K562 (cell line): ENCODE data around the gene TXN2. TPM values are rescaled to one million over a fixed set of nuclear protein-coding genes. Genes with fewer than 3 reads are reported as not detected.
A peak's percentile ranks its signal among the peaks of the same experiment; 100 is the strongest.

Experiments used
- ASH1L ChIP-seq: fragments of 450-650 bp; IDR thresholded peaks from 2 replicates; pipeline ENCODE4 v1.6.1; 2018; ENCODE audit warnings: borderline replicate concordance, mild to moderate bottlenecking, low read depth; ENCODE audit not compliant: partially characterized antibody
- CBFA2T3 ChIP-seq: fragments of 450-650 bp; IDR thresholded peaks from 2 replicates; pipeline ENCODE4 v1.6.1; 2017
- CBX2 ChIP-seq: fragments of 200-600 bp; sonication (generic); IDR thresholded peaks from one replicate; pipeline ENCODE4 v1.6.1; 2012; ENCODE audit warnings: mild to moderate bottlenecking, low read length, inconsistent platforms; ENCODE audit not compliant: insufficient read depth, poor library complexity, severe bottlenecking
- CEBPZ ChIP-seq: fragments of 150-350 bp; IDR thresholded peaks from 2 replicates; pipeline ENCODE4 v1.6.1; 2014; ENCODE audit warnings: low read depth, mild to moderate bottlenecking, low read length, borderline replicate concordance
- EP300 ChIP-seq: IDR thresholded peaks from 2 replicates; pipeline ENCODE4 v1.6.1; 2012; ENCODE audit warnings: low read length, improper control_type of control experiment
- EP400 ChIP-seq: fragments of 450-650 bp; IDR thresholded peaks from 2 replicates; pipeline ENCODE4 v1.6.1; 2017; ENCODE audit warnings: antibody characterized with exemption, mild to moderate bottlenecking, moderate library complexity
- FOXA3 ChIP-seq, 2 experiments: fragments of 450-650 bp in 1 of 2; sonication (generic) in 1 of 2; formaldehyde crosslinking; IDR thresholded peaks in 1 of 2; conservative IDR thresholded peaks in 1 of 2; 2 replicates each; pipeline versions ENCODE4 v1.4.0 to v1.8.0; 2020 to 2022; ENCODE audit warnings: mild to moderate bottlenecking in 2 of 2, missing genetic modification reagents in 1 of 2
- HIVEP1 ChIP-seq: fragments of 250-450 bp; sonication (Bioruptor Pico); IDR thresholded peaks from 2 replicates; pipeline ENCODE4 v1.4.0; 2020; ENCODE audit warnings: mild to moderate bottlenecking
- LARP7 ChIP-seq: fragments of 450-650 bp; IDR thresholded peaks from 2 replicates; pipeline ENCODE4 v1.6.1; 2016
- MYBL2 ChIP-seq, 2 experiments: fragments of 450-650 bp in 1 of 2; sonication (generic) in 1 of 2; formaldehyde crosslinking in 1 of 2; IDR thresholded peaks; 2 replicates each; pipeline versions ENCODE4 v1.6.1 to v1.8.1; 2017 to 2022; ENCODE audit warnings: borderline replicate concordance in 1 of 2, inconsistent platforms in 1 of 2, low read depth in 1 of 2, mild to moderate bottlenecking in 1 of 2, missing genetic modification reagents in 1 of 2, moderate library complexity in 1 of 2
- POU5F1 ChIP-seq: fragments of 150-350 bp; IDR thresholded peaks from 2 replicates; pipeline ENCODE4 v1.6.1; 2014; ENCODE audit warnings: borderline replicate concordance, low read length, low read depth, mild to moderate bottlenecking; ENCODE audit not compliant: partially characterized antibody
- RBM25 ChIP-seq: fragments of 200-400 bp; formaldehyde crosslinking; IDR thresholded peaks from 2 replicates; pipeline ENCODE4 v1.6.1; 2018; ENCODE audit warnings: low read length, low read depth, moderate library complexity; ENCODE audit not compliant: severe bottlenecking
- TCF7 ChIP-seq: sonication (generic); IDR thresholded peaks from 2 replicates; pipeline ENCODE4 v1.6.1; 2016; ENCODE audit warnings: antibody characterized with exemption, borderline replicate concordance
- TEAD1 ChIP-seq, 2 experiments: fragments of 450-650 bp in 1 of 2; sonication (generic) in 1 of 2; formaldehyde crosslinking; IDR thresholded peaks; 2 replicates each; pipeline versions ENCODE4 v1.4.0 to v1.8.0; 2020 to 2022; ENCODE audit warnings: mild to moderate bottlenecking in 2 of 2, missing genetic modification reagents in 1 of 2
- ZEB2 ChIP-seq: fragments of 450-650 bp; IDR thresholded peaks from 2 replicates; pipeline ENCODE4 v1.6.1; 2016
- ZHX1 ChIP-seq: fragments of 150-350 bp; conservative IDR thresholded peaks from 2 replicates; pipeline ENCODE4 v1.6.1; 2014; ENCODE audit warnings: low read length
- ZNF133 ChIP-seq: fragments of 250-450 bp; sonication (Bioruptor Pico); IDR thresholded peaks from 2 replicates; pipeline ENCODE4 v1.4.0; 2020; ENCODE audit warnings: mild to moderate bottlenecking
- ZNF140 ChIP-seq: fragments of 250-450 bp; sonication (Bioruptor Pico); IDR thresholded peaks from 2 replicates; pipeline ENCODE4 v1.8.0; 2021; ENCODE audit warnings: moderate library complexity, mild to moderate bottlenecking, inconsistent platforms
- ZNF175 ChIP-seq: fragments of 200-800 bp; sonication (Bioruptor generic); IDR thresholded peaks from 2 replicates; pipeline ENCODE4 v1.6.1; 2016; ENCODE audit warnings: low read depth, mild to moderate bottlenecking, missing genetic modification characterization, missing compliant biosample characterization
- ZNF3 ChIP-seq: fragments of 250-450 bp; sonication (Bioruptor Pico); IDR thresholded peaks from 2 replicates; pipeline ENCODE4 v1.5.0; 2021; ENCODE audit warnings: mild to moderate bottlenecking, moderate library complexity
- ZNF41 ChIP-seq: fragments of 250-450 bp; sonication (Bioruptor Pico); conservative IDR thresholded peaks from 2 replicates; pipeline ENCODE4 v1.4.0; 2020; ENCODE audit warnings: mild to moderate bottlenecking
- ZNF707 ChIP-seq: fragments of 250-450 bp; sonication (Bioruptor Pico); conservative IDR thresholded peaks from 2 replicates; pipeline ENCODE4 v1.8.0; 2022; ENCODE audit warnings: inconsistent platforms, mild to moderate bottlenecking, moderate library complexity
- ZSCAN32 ChIP-seq: fragments of 450-650 bp; formaldehyde crosslinking; IDR thresholded peaks from 2 replicates; pipeline ENCODE4 v1.4.0; 2020; ENCODE audit warnings: mild to moderate bottlenecking, moderate library complexity
- polyA plus RNA-seq, 8 experiments: library from polyadenylated mRNA; depleted of rRNA in 4 of 8; stranded (reverse) in 5 of 8; unstranded in 3 of 8; fragments of >200 nt; fragmentation: Nextera tagmentation in 2 of 8; fragmentation: Illumina TruSeq in 1 of 8; extraction: Ambion mirVana in 2 of 8; extraction: Trizol in 1 of 8; gene quantifications; 2 replicates each; pipeline versions ENCODE4 v1.2.1 to v1.2.3, GENCODE V29; 2011 to 2014; ENCODE audit warnings: inconsistent platforms in 1 of 8, missing spikeins in 1 of 8
- total RNA-seq, 7 experiments: library from RNA; depleted of rRNA in 6 of 7; stranded (reverse); fragments of >200 nt in 6 of 7; fragmentation: Illumina TruSeq in 2 of 7; extraction: Trizol in 2 of 7; gene quantifications; 2 replicates each; pipeline versions ENCODE4 v1.2.1 to v1.2.3, GENCODE V29; 2011 to 2021; ENCODE audit warnings: low replicate concordance in 1 of 7

TXN2 gene
- total and polyA plus RNA-seq, 9 of the 15 experiments (the other 6 are each of a cell fraction or from before 2014, with no cell fraction given), result 48.5 to 399 (median 118) TPM

GRCh38 chr22:36419177-36419911 is 62.1 kb downstream of the TXN2 start (continued):
- TF ChIP-seq HIVEP1 (no peak), MYBL2 (IDR thresholded peaks at IDR 0.05; ENCODE audit: low read depth) (no peak), MYBL2 (CRISPR knock-in tag; IDR thresholded peaks at IDR 0.05; ENCODE audit: borderline replicate concordance) (no peak), ZNF175 (CRISPR knock-in tag) (no peak), TCF7 (peak; percentile 93), FOXA3 (CRISPR knock-in tag; conservative IDR thresholded peaks at IDR 0.05 in 1 of 2, IDR thresholded peaks at IDR 0.05 in 1 of 2) (peak in 1 of 2 experiments; percentile 46; a peak in 2 of 4 replicates), RBM25 (no peak), ZHX1 (no peak), POU5F1 (no peak), ZNF133 (CRISPR knock-in tag) (no peak), EP300 (peak; percentile 61), LARP7 (no peak), CEBPZ (no peak), ZSCAN32 (no peak), CBFA2T3 (peak; percentile 84), ZNF707 (CRISPR knock-in tag) (no peak), ZEB2 (no peak), ASH1L (no peak), CBX2 (no peak), ZNF140 (CRISPR knock-in tag) (no peak), TEAD1 (CRISPR knock-in tag; IDR thresholded peaks at IDR 0.05) (peak in 1 of 2 experiments; percentile 76; a peak in 1 of 4 replicates), ZNF3 (CRISPR knock-in tag) (no peak), ZNF41 (CRISPR knock-in tag) (no peak), EP400 (peak; percentile 14; the same call in 1 of the 2 replicates)
